Epidermal melanocyte (primary cell): ENCODE data around the gene CST8.

Source experiments
- DNase-seq: peaks from one replicate; pipeline ENCODE4 v3.0.0; 2011; ENCODE audit warnings: low spot score; ENCODE audit not compliant: insufficient read length

Gene CST8

GRCh38 chr20:23520185-23520584 is 29.3 kb downstream of the CST8 start:
- DNase-seq: no peak

- DNase-seq: no peak
Observed at GRCh38 chr20:23524146-23524545, 33.2 kb downstream of the CST8 start.

GRCh38 chr20:23526850-23527249 is 35.9 kb downstream of the CST8 start:
- DNase-seq: no peak

- DNase-seq: no peak
Observed at GRCh38 chr20:23528867-23529431, 38.0 kb downstream of the CST8 start.

GRCh38 chr20:23530937-23531567 is 40.1 kb downstream of the CST8 start:
- DNase-seq: no peak

- DNase-seq: no peak
Observed at GRCh38 chr20:23532533-23532932, 41.6 kb downstream of the CST8 start.

GRCh38 chr20:23533161-23533560 is 42.2 kb downstream of the CST8 start:
- DNase-seq: no peak

- DNase-seq: no peak
Observed at GRCh38 chr20:23534801-23535593, 44.1 kb downstream of the CST8 start.

- no peak for DNase-seq
Observed at GRCh38 chr20:23536328-23536974, 45.5 kb downstream of the CST8 start.

GRCh38 chr20:23537030-23537429 is 46.1 kb downstream of the CST8 start:
- no peak for DNase-seq

GRCh38 chr20:23540624-23541023 is 49.7 kb downstream of the CST8 start:
- DNase-seq: no peak

GRCh38 chr20:23541330-23541729 is 50.4 kb downstream of the CST8 start:
- DNase-seq: no peak

- DNase-seq: no peak
Observed at GRCh38 chr20:23541776-23542175, 50.9 kb downstream of the CST8 start.

GRCh38 chr20:23542801-23543200 is 51.9 kb downstream of the CST8 start:
- DNase-seq: no peak

GRCh38 chr20:23544133-23544532 is 53.2 kb downstream of the CST8 start:
- no peak for DNase-seq
